Activated CD4-positive, alpha-beta T cell treated with anti-CD3 and anti-CD28 coated beads for 36 hours (primary cell): ENCODE data around the gene MMD2. TPM values are rescaled to one million over a fixed set of nuclear protein-coding genes. Genes with fewer than 3 reads are reported as not detected.

Source experiments
- ATAC-seq: fragments of 200-7000 bp; cut with Tn5 transposase; one replicate; pipeline ENCODE4 v1.10.0; 2021; ENCODE audit warnings: mild to moderate bottlenecking, moderate library complexity
- CTCF ChIA-PET: fragments of 350-600 bp; sonication (Branson Sonifier 250); formaldehyde crosslinking; loops from one replicate; lab custom pipeline; 2021; ENCODE audit warnings: antibody characterized with exemption; lab: Charles Lee
- POLR2A ChIA-PET: fragments of 350-600 bp; sonication (Branson Sonifier 250); formaldehyde crosslinking; loops from one replicate; lab custom pipeline; 2021; ENCODE audit warnings: antibody characterized with exemption, inconsistent platforms; lab: Charles Lee
- DNase-seq: peaks from one replicate; pipeline ENCODE4 v3.0.0-alpha.2; 2020
- H3K27ac Mint-ChIP-seq: one replicate; pipeline ENCODE4 v1.8.0; 2021; ENCODE audit warnings: mixed read lengths
- H3K27me3 Mint-ChIP-seq: one replicate; pipeline ENCODE4 v1.8.0; 2021; ENCODE audit warnings: mixed read lengths
- H3K36me3 Mint-ChIP-seq: one replicate; pipeline ENCODE4 v1.8.0; 2021; ENCODE audit warnings: low read depth, mixed read lengths
- H3K4me1 Mint-ChIP-seq: one replicate; pipeline ENCODE4 v1.8.0; 2021; ENCODE audit warnings: mixed read lengths
- H3K4me3 Mint-ChIP-seq: one replicate; pipeline ENCODE4 v1.8.0; 2021; ENCODE audit warnings: mild to moderate bottlenecking, moderate library complexity, mixed read lengths
- H3K9me3 Mint-ChIP-seq: one replicate; pipeline ENCODE4 v1.8.0; 2021; ENCODE audit warnings: low read depth, mixed read lengths
- intact Hi-C, 2 experiments: fragments of 100-400 bp; cut with DNase I in 1 of 2; cut with micrococcal nuclease in 1 of 2; formaldehyde crosslinking; loops; one replicate each; pipeline versions ENCODE4 v1.14.2 to v1.15.1; 2022 to 2024; cut with DNase I, micrococcal nuclease
- total RNA-seq, 2 experiments: library from RNA; stranded (reverse); gene quantifications; one replicate each; pipeline ENCODE4 v1.2.3, GENCODE V29; 2021

MMD2 gene
- total RNA-seq, 2 experiments from 2014 or later: not detected

DNA sequence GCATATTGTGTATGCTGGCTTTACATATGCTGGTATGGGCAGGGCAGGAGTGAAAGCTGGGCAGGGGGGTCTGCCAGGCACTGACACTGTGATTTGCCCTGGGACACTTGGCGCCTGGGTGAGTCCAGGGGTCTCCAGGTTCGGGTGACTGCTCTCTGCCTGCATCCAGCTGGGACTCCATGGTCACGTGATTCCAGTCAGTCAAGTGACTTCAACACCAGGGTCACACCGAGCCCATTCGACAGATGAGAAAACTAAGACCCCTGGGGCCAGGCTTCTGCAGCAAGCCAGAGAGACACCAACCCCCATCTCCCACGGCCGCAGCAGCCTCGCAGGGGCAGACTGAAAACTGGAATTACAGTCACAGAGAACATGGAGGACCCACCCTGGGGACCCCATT, 30.0 kb downstream of the MMD2 start:
- Mint-ChIP-seq H3K27ac (no peak overlapping the region), H3K27me3 (no peaks in the 10 kb centered on the region), H3K4me3 (no peak overlapping the region), H3K9me3 (no peaks in the 10 kb centered on the region), H3K36me3 (no peaks in the 10 kb centered on the region), H3K4me1 (no peaks in the 10 kb centered on the region)
- ChIA-PET POLR2A (no interaction called here), CTCF (interaction anchor here (0.6 kb wide), 1 partner anchor 98 kb away, joined by 3 read pairs; no protein-coding TSS in a partner anchor)
- intact Hi-C loops: no loop called here
- DNase-seq: no peak
- ATAC-seq: no peak

GRCh38 chr7:4928445-4928844, 30.5 kb downstream of the MMD2 start:
- H3K36me3 Mint-ChIP-seq: no peaks in the 10 kb centered on the region
- H3K4me1 Mint-ChIP-seq: no peaks in the 10 kb centered on the region
- no peak overlapping the region for H3K4me3 Mint-ChIP-seq
- no peak for ATAC-seq
- no peaks in the 10 kb centered on the region for H3K27me3 Mint-ChIP-seq
- H3K9me3 Mint-ChIP-seq: no peaks in the 10 kb centered on the region
- CTCF ChIA-PET: no interaction called here
- POLR2A ChIA-PET: no interaction called here
- no peak for DNase-seq
- intact Hi-C loops: no loop called here
- no peak overlapping the region for H3K27ac Mint-ChIP-seq

GRCh38 chr7:4919969-4920766, 38.8 kb downstream of the MMD2 start:
- CTCF ChIA-PET: no interaction called here
- Mint-ChIP-seq H3K27me3 (peaks cover 1% of the 10 kb centered on the region), H3K27ac (no peak overlapping the region), H3K36me3 (no peaks in the 10 kb centered on the region), H3K4me3 (no peak overlapping the region), H3K9me3 (peaks cover 4% of the 10 kb centered on the region), H3K4me1 (no peaks in the 10 kb centered on the region)
- POLR2A ChIA-PET: no interaction called here
- no peak for DNase-seq
- intact Hi-C loops: no loop called here
- no peak for ATAC-seq

DNA sequence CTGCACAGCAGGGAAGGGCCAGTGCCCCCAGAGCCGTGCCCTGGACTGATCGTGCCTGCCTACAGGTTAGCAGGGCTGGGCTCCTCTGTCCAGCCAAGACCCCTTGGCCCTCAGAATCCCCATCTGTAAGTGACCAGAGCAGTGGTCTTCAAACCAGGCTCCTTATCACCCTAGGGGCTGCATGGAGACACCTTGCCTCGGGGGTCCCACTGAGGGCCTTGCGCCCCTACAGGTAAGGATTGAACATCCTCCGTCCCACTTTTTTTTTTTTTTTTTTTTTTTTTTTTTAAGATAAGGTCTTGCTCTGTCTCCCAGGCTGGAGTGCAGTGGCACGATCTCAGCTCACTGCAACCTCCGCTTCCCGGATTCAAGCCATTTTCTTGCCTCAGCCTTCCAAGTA, 42.9 kb downstream of the MMD2 start:
- ChIA-PET CTCF (no interaction called here), POLR2A (no interaction called here)
- no peaks in the 10 kb centered on the region for H3K36me3 Mint-ChIP-seq
- H3K9me3 Mint-ChIP-seq: peaks cover 4% of the 10 kb centered on the region
- ATAC-seq (no peak), DNase-seq (no peak)
- no peaks in the 10 kb centered on the region for H3K27me3 Mint-ChIP-seq
- intact Hi-C loops: no loop called here
- H3K4me1 Mint-ChIP-seq: no peaks in the 10 kb centered on the region
- no peak overlapping the region for H3K27ac Mint-ChIP-seq
- no peak overlapping the region for H3K4me3 Mint-ChIP-seq

- Mint-ChIP-seq H3K36me3 (no peaks in the 10 kb centered on the region), H3K9me3 (no peaks in the 10 kb centered on the region), H3K4me1 (no peaks in the 10 kb centered on the region), H3K27me3 (no peaks in the 10 kb centered on the region), H3K4me3 (no peak overlapping the region), H3K27ac (no peak overlapping the region)
- CTCF ChIA-PET: interaction anchor here (0.7 kb wide), 2 partner anchors 12 to 150 kb away, joined by 3 read pairs; no protein-coding TSS in a partner anchor
- intact Hi-C loops: no loop called here
- POLR2A ChIA-PET: no interaction called here
- no peak for DNase-seq
- no peak for ATAC-seq
These were observed 47.7 kb downstream of the MMD2 start for GRCh38 chr7:4911111-4911828.

GRCh38 chr7:4906682-4907081, 52.3 kb downstream of the MMD2 start:
- POLR2A ChIA-PET: no interaction called here
- Mint-ChIP-seq H3K9me3 (no peaks in the 10 kb centered on the region), H3K4me1 (no peaks in the 10 kb centered on the region), H3K36me3 (no peaks in the 10 kb centered on the region), H3K27me3 (no peaks in the 10 kb centered on the region), H3K4me3 (no peak overlapping the region), H3K27ac (no peak overlapping the region)
- DNase-seq (no peak), ATAC-seq (no peak)
- CTCF ChIA-PET: interaction anchor here (0.6 to 0.7 kb wide), 2 partner anchors 92 to 464 kb away, joined by 3 read pairs; no protein-coding TSS in a partner anchor
- intact Hi-C loops: no loop called here

GRCh38 chr7:4905171-4905570, 53.8 kb downstream of the MMD2 start:
- H3K4me3 Mint-ChIP-seq: no peak overlapping the region
- ChIA-PET POLR2A (no interaction called here), CTCF (no interaction called here)
- no peak overlapping the region for H3K27ac Mint-ChIP-seq
- no peaks in the 10 kb centered on the region for H3K9me3 Mint-ChIP-seq
- ATAC-seq: no peak
- DNase-seq: no peak
- no peaks in the 10 kb centered on the region for H3K36me3 Mint-ChIP-seq
- intact Hi-C loops: no loop called here
- no peaks in the 10 kb centered on the region for H3K27me3 Mint-ChIP-seq
- no peaks in the 10 kb centered on the region for H3K4me1 Mint-ChIP-seq

DNA sequence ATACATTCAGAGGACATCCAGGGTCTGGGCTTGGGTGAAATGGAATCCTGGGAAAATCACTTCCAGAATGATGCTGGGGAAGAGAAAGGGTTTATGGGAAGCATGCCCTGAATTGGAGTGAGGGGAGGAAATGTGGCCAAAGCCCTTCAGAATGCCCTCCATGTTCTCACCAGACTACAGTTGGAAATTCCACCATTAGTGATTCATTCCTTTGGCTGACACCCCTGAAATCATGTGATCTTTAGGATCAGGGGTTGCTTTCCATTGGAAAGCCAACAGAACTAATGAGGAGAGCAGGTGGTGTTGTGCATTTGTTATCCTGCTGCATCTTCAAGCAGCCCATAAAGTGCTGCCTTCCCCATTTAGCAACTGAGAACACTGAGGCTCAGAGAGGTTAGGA, 54.6 kb downstream of the MMD2 start:
- H3K9me3 Mint-ChIP-seq: no peaks in the 10 kb centered on the region
- H3K36me3 Mint-ChIP-seq: no peaks in the 10 kb centered on the region
- no peaks in the 10 kb centered on the region for H3K27me3 Mint-ChIP-seq
- no peak for ATAC-seq
- POLR2A ChIA-PET: no interaction called here
- H3K4me3 Mint-ChIP-seq: no peak overlapping the region
- DNase-seq: no peak
- CTCF ChIA-PET: interaction anchor here (0.7 kb wide), 1 partner anchor 293 kb away, joined by 3 read pairs; no protein-coding TSS in a partner anchor
- intact Hi-C loops: no loop called here
- H3K4me1 Mint-ChIP-seq: no peaks in the 10 kb centered on the region
- H3K27ac Mint-ChIP-seq: no peak overlapping the region

GRCh38 chr7:4895766-4896165, 63.2 kb downstream of the MMD2 start:
- intact Hi-C loops: no loop called here
- Mint-ChIP-seq H3K27ac (no peak overlapping the region), H3K27me3 (peaks cover 2% of the 10 kb centered on the region), H3K36me3 (no peaks in the 10 kb centered on the region), H3K9me3 (peaks cover 4% of the 10 kb centered on the region), H3K4me3 (no peak overlapping the region), H3K4me1 (no peaks in the 10 kb centered on the region)
- POLR2A ChIA-PET: no interaction called here
- DNase-seq (no peak), ATAC-seq (no peak)
- CTCF ChIA-PET: interaction anchor here (0.9 kb wide), 1 partner anchor 97 kb away, joined by 3 read pairs; no protein-coding TSS in a partner anchor

GRCh38 chr7:4894482-4894881, 64.5 kb downstream of the MMD2 start:
- CTCF ChIA-PET: no interaction called here
- peaks cover 2% of the 10 kb centered on the region for H3K27me3 Mint-ChIP-seq
- DNase-seq (no peak), ATAC-seq (no peak)
- intact Hi-C loops: no loop called here
- H3K9me3 Mint-ChIP-seq: peaks cover 4% of the 10 kb centered on the region
- no peaks in the 10 kb centered on the region for H3K36me3 Mint-ChIP-seq
- H3K4me1 Mint-ChIP-seq: no peaks in the 10 kb centered on the region
- no peak overlapping the region for H3K4me3 Mint-ChIP-seq
- POLR2A ChIA-PET: no interaction called here
- no peak overlapping the region for H3K27ac Mint-ChIP-seq

- ChIA-PET POLR2A (no interaction called here), CTCF (no interaction called here)
- Mint-ChIP-seq H3K27me3 (peaks cover 2% of the 10 kb centered on the region), H3K9me3 (peaks cover 4% of the 10 kb centered on the region), H3K27ac (no peak overlapping the region), H3K4me1 (no peaks in the 10 kb centered on the region), H3K36me3 (no peaks in the 10 kb centered on the region), H3K4me3 (no peak overlapping the region)
- intact Hi-C loops: no loop called here
- ATAC-seq (no peak), DNase-seq (no peak)
These were observed 65.0 kb downstream of the MMD2 start for GRCh38 chr7:4893929-4894475.
